HG02759 (cell line): ENCODE measurements around the gene ADK.
"Not testable (repeated sequence)": the region's sequence is repeated elsewhere in the genome, so short reads cannot be mapped to it uniquely, and the experiment has no call there.

Experiments used
- ATAC-seq: cut with Tn5 transposase; IDR thresholded peaks from one replicate; pipeline ENCODE4 v1.9.1; 2021; ENCODE audit warnings: mild to moderate bottlenecking, moderate library complexity; ENCODE audit not compliant: unreplicated experiment

The ADK gene

DNA sequence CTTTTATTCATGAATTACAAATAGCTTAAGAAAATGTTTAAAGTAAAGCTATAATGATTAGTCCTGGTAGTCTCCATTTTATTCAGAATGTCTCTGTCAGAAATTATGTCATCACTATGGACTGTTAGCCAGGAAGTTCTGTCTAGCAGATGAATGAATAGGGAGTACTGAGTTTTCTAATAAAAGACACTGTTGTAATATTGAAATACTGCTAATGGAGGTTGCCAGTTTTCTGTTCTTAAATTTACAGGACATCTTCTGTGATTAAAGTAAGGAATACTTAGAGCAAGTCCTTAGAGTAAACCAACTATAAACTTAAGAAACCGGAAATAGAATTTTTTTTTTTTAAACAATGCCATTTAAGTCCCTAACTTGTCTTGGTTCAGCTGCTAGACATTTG, 309.8 kb downstream of the ADK start:
- no peak for ATAC-seq

DNA sequence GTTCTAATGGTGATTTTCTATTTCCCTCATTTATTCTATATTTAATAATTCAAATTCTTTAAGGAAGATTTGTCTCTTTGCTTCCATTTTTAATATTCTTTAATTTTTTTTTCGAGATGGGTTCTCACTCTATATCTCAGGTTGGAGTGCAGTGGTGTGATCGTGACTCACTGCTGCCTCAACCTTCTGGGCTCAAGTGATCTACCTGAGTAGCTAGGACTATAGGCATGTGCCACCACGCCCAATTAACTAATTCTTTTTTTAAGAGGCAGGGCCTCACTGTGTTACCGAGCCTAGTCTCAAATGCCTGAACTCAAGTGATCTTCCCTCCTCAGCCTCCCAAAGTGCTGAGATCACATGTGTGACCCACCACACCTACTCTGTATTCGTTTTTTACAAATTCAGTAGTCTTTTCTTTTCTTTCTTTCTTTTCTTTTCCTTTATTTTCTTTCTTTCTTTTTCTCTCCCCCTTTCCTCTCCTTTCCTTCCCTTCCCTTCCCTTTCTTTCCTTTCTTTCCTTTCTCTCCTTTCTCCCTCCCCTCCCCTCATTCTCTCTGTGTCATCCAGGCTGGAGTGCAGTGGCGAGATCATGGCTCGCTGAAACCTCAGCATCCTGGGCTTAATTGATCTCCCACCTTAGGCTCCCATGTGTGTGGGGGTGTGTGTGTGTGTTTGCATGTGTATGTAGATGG, 323.1 kb downstream of the ADK start:
- no peak for ATAC-seq

DNA sequence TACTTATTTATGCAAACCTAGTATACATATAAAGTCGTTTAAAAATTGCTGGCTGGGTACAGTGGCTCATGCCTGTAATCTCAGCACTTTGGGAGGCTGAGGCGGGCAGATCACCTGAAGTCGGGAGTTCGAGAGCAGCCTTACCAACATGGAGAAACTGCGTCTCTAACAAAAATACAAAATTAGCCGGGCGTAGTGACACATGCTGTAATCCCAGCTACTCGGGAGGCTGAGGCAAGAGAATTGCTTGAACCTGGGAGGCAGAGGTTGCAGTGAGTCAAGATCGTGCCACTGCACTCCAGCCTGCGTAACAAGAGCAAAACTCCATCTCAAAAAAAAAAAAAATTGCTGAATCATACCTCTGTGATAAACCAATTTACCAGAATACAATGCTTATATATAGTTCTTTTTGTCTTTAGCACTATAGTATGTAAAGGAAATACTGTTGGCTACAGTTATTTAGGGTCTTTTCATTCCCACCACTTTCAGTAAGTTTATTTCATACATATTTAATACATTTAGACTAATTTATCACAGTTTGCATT, 325.2 kb downstream of the ADK start:
- ATAC-seq = not testable (repeated sequence)

DNA sequence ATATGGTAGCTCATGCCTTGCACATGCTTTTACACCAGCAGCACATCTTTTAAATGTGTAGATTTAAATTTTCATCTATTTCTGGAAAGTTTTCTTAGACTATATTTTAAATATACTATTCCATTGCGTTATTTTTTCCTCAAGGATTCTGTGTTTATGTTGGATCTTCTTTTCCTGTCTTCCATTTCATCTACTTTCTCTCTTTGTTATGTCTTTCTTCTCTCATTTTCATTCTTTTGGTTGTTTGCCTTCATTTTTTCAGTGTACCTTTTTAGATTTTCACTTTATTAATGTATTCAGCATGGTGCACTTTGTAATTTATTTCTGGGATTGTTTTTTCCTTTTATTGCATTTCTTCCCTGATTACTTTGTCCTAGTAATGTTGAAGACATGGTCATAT, 329.8 kb downstream of the ADK start:
- no peak for ATAC-seq

DNA sequence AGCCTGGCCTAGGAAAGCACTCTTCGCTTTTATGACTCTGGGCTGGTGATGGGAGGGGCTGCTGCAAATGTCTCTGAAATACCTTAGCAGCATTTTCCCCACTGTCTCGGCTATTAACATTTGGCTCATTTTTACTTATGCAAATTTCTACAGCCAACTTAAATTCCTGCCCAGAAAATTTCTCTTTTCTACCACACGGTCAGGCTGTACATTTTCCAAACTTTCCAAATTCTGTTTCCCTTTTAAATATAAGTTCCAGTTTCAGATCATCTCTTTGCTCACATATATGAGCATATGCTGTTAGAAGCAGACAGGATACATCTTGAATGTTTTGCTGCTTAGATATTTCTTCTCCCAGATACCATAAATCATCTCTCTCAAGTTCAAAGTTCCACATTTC, 332.3 kb downstream of the ADK start:
- ATAC-seq = no peak

DNA sequence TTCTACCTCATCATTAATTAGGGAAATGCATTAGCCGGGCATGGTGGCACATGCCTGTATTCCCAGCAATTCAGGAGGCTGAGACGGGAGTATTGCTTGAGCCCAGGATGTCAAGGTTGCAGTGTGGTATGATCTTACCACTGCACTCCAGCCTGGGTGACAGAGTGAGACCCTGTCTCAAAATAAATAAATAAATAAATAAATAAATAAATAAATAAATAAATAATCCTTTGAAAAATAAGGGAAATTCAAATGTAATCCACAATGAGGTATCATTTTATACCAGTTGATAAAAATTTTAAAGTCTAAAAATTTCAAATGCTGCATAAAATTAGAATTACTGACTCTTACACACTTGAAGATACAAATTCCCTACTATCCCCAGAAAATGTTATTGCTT, 334.3 kb downstream of the ADK start:
- ATAC-seq = no peak

DNA sequence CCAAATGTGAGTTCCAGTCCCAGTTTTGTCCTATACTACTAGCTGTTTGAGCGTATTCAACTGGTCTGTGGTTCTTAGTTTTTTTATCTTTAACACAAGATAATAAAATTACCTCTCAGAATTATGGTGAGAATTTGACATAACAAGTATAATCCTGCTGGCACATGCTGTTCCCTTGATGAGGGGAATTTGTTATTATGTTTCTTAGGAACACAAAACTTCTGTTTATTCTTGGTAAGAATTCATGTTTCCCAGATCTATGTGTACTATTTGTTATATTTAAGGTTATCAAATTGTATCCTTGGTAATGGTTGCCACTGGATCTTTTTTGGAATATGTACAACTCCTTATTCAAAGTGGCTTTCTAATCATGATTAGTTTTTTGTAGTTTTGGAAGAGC, 335.6 kb downstream of the ADK start:
- no peak for ATAC-seq

DNA sequence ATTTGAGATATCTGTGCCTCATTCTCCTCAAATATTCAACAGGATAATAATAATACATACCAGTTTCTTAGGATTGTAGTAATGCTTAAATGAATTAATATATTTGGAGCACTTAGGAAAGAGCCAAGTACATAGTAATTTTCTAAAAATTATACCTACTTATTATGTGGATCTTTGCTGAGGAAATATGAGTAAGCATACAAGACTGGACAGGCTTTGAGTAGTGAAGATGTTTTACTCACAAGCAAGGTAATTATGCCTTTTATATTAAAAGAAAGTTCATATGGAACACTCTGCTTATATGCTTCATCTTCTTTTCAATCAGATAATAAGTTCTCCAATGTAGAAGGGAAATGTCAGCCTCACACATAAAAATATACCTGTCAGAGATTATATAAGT, 337.9 kb downstream of the ADK start:
- no peak for ATAC-seq

DNA sequence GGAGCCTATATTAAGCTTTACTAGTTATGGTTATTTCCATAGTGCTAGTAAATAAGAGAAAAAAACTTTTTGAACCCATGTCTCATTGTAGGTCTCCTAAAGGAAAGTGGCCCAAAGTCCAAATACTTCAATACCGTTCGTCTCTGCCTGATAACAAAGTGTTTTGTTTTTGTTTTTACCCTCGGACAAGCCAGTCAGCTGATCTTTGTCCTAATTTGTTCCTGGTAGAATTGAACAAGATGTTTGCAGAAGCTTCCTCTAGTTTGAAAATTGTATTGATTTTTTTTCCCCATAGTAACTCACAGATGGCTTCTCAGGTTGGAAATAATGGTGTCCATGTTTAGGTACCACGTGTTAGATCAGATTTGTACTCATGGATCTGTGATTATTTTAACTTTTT, 339.5 kb downstream of the ADK start:
- no peak for ATAC-seq

DNA sequence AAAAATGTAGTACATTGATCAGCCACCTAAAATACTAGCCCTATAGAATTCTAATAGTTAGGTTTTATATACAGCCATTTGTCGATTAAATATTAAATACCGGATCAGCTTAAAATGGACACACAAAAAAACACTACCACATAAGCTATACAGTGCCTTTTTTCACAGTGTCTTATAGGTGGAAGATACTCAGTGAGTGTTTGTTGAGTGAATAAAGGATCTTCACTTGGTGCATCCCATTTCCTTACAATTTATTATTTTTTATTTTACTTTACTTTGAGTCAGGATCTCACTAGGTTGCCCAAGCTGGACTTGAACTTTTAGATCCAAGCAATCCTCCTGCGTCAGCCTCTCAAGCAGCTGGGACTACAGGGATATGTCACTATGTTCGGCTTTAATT, 340.0 kb downstream of the ADK start:
- no peak for ATAC-seq

DNA sequence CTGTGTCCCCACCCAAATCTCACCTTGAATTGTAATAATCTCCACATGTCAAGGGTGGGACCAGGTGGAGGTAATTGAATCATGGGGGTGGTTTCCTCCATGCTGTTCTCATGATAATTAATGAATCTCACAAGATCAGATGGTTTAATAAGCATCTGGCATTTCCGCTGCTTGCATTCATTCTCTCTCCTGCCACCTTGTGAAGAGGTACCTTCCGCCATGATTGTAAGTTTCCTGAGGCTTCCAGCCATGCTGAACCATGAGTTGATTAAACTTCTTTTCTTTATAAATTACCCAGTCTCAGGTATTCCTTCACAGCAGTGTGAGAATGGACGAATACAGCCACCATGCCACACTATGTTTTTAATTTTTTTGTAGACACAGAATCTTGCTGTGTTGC, 345.3 kb downstream of the ADK start:
- ATAC-seq = not testable (repeated sequence)

DNA sequence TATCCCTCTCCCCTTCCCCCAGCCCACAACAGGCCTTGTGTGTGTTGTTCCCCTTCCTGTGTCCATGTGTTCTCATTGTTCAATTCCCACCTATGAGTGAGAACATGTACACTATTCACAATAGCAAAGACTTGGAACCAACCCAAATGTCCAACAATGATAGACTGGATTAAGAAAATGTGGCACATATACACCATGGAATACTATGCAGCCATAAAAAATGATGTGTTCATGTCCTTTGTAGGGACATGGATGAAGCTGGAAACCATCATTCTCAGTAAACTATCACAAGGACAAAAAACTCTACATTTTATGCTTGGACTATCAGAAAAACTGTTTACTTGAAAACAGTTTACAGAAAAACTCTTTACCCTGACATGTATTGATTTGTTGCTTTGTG, 347.6 kb downstream of the ADK start:
- ATAC-seq = not testable (repeated sequence)

DNA sequence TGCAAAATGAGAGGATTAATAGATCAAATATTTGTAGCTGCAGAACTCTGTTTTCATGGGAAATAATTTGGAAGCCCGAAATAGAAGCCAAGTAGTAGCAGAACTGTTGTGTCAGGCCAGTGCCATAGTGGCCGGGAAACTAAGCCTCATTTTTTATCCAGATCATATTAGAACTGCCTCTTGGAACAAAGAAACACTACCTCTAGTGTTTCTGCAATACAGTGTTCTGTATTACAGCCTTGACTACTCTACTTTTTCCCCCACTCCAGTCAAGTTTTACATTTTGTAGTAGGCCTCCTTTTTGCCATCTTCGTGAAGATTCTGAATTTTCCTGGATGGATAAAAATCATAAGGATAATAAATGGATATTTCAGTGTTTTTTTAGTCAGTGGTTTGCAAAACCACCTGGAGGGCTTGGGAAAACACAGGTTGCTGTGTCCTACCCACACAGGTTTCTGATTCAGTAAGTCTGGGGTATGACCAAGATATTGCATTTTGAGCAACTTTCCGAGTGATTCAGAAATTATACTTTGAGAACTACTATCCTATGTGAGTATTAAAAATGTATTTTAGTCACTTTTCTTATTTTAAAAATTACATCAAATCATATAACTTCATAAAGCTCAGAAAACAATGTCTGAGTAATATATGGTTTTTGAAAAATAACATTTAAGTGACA, 349.1 kb downstream of the ADK start:
- no peak for ATAC-seq

DNA sequence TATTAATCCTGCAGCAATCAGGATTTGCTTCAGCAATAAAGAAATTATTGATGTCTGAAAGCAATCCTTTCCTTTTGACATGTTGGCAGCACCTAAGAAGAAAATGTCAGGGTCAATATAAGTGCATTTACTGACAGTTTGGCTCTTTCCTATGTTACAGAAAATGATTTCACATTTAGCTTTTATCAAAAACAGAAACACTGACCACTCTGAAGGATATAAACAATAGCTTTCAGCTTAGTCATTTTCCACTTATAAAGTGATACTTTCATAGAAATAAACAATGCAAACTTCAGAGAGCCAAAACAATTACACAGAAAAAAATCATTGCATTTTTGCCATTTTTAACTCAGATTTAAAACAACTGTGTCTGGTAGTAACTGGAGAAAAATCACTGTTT, 349.8 kb downstream of the ADK start:
- ATAC-seq = no peak

DNA sequence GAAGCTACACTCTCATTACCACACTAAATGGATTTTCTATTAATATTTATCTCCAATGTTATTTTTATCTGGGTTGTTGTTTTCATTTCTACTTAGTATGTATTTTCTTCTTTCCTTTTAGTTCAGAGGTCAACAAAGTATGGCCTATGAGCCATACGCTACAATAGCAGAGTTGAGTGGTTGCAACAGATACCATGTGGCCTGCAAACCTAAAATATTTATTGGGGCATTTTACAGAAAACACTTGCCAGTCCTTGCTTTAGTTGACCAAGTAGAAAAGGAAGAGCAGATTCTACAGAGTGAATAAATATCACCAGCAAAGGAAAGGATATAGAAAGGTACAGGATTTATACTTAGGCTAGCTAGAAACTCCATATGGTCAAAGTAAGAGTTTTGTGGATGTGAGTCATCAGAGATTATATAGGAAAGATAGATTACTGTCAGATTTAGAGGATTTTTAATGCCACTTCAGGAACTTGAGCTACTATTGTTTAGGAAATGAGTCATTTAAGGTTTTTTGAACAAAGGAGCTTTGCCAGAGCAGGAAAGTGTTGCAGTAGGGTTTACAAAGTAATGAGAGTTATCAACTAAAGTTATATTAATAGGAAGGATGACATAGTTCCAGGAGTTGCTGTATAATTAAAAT, 352.1 kb downstream of the ADK start:
- ATAC-seq = no peak

DNA sequence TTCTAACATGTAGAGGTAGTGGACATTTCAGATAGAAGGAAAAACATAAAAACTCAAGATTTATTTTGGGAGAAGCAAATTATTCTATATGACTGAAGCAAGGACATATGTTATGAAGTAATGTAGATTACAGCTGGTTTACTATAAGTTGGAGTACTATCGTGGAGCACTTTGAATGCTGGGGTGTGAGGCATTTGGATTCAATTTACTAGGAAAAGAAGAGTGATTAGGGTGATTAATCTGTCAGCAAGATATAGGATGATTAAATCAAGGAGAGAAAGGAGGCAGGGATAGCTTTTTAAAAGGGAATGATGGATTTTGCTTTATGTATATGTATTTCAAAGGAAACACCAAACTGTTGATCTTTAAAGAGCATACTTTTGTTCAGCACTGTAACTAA, 356.9 kb downstream of the ADK start:
- no peak for ATAC-seq

DNA sequence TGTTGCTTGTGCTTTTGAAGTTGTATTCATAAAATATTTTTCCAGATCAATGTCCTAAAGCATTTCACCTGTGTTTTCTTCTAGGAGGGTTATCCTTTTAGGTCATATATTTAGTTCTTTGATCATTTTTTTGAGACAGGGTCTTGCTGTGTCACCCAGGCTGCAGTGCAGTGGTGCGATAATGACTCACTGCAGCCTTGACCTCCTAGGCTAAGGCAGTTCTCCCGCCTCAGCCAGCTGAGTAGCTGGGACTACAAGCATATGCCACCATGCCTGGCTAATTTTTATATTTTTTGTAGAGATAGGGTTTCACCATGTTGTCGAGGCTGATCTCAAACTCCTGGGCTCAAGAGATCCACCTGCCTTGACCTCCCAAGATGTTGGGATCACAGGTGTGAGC, 359.6 kb downstream of the ADK start:
- ATAC-seq = no peak

DNA sequence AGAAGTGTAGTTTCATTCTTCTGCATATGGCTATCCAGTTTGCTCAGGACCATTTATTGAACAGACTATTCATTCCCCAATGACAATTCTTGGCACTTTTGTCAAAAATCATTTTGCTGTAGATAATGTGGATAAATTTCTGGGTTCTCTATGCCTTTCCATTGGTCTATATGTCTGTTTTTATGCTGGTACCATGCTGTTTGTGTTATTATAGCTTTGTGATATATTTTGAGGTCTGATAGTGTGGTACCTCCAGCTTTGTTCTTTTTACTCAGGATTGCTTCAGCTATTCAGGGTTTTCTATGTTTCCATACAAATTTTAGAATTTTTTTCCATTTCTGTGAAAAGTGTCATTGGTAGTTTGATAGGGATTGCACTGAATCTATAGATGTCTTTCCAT, 360.0 kb downstream of the ADK start:
- no peak for ATAC-seq

DNA sequence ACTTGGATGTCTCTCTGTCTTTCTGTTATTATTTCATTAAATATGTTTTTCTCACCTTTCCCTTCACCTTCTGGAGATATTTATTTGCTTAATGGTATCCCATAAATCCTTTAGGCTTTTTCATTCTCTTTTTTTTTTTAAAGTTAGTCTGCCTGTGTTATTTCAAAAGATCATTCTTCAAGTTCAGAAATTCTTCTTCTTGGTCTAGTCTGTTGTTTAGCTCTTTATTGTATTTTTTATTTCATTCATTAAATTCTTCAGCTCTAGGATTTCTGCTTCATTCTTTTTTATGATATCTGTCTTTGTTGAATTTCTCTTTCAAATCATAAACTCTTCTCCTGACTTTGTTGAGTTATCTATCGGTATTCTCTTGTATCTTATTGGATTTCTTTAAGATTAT, 363.3 kb downstream of the ADK start:
- ATAC-seq = no peak

DNA sequence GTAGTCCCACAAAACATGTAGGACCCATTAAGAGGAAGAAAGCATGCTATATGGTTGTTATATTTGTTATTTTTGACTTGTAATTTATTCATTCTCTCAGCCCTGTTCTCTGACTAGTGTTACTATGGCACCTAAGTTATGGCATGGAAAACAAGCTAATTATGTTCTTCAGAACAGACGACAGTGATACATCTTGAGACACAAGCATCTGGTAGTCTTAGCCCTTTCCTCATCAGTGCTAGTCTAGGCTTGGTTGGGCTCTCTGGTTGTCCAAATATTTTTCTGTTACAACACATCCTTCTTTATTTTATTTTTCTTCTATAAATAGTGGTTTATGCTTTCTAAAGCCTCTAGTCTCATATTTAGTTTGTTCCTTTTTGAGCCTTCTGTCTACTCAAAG, 367.0 kb downstream of the ADK start:
- ATAC-seq = no peak

DNA sequence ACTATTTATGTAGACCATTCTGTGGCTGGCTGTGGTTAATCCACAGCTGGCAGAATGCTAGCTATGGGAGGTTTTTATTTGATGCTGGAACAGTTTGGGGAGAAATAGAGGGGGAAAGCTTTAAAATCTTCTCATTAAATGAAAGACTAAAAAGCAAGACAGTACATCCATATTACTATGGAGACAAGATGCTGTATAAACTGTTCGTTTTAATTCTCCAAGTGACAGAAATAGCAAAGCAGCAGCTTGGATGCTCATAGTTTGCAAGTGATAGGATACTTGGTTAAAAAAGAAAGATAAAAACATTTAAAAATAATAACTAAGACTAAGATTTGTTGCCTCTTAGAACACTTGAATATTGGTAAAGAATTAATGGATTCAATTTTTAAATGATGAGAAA, 370.5 kb downstream of the ADK start:
- ATAC-seq = no peak

DNA sequence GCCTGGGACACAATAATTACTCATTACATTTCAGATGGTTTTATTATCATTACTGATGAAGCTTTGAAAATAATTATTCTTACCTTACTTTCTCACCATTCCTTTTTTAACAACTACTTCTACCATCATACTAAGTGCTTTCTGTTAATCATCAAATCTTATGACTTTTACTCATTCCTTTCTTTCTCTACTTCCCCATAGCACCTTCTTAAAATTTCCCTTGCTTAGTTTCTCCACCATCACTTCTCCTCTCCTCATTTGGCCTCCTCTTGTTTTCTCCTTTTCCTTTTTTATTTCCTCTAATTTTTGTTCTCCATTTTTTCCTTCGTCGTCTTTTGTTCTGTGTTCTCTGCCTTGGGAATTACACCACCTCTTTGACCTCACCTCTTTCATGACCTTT, 372.2 kb downstream of the ADK start:
- no peak for ATAC-seq
